GM12891 (cell line): ENCODE data around the gene MKKS.

Experiments used
- PAX5 ChIP-seq: IDR thresholded peaks from 2 replicates; pipeline ENCODE4 v1.6.1; 2011; ENCODE audit warnings: low read length, moderate library complexity, mild to moderate bottlenecking; ENCODE audit not compliant: insufficient read depth, severe bottlenecking
- POLR2A ChIP-seq: IDR thresholded peaks from 2 replicates; pipeline ENCODE4 v1.6.1; 2011; ENCODE audit warnings: low read depth, low read length, control low read depth
- POLR2AphosphoS5 ChIP-seq: IDR thresholded peaks from 2 replicates; pipeline ENCODE4 v1.6.1; 2011; ENCODE audit warnings: low read depth, low read length, control low read depth
- POU2F2 ChIP-seq: IDR thresholded peaks from 2 replicates; pipeline ENCODE4 v1.6.1; 2011; ENCODE audit warnings: low read depth, mild to moderate bottlenecking, control low read depth, low read length, moderate library complexity
- SPI1 ChIP-seq: IDR thresholded peaks from 2 replicates; pipeline ENCODE4 v1.6.1; 2011; ENCODE audit warnings: low read depth, low read length, control low read depth
- TAF1 ChIP-seq: IDR thresholded peaks from 2 replicates; pipeline ENCODE4 v1.6.1; 2011; ENCODE audit warnings: low read depth, low read length, control low read depth

GRCh38 chr20:10434832-10435812, 1.1 kb upstream of the MKKS start, which contains the start of gene SLX4IP:
- peak; percentile 75; the same call in 1 of the 2 replicates for TF ChIP-seq POLR2A
- peak; percentile 59; the same call in 1 of the 2 replicates for TF ChIP-seq POLR2AphosphoS5
- TF ChIP-seq TAF1 = peak; percentile 65; the same call in 1 of the 2 replicates
- no peak for TF ChIP-seq SPI1
- TF ChIP-seq PAX5 = no peak
- TF ChIP-seq POU2F2 = no peak
